GM12892 (cell line): ENCODE results near the gene RFTN2.

ENCODE experiments used
- POLR2A ChIP-seq: IDR thresholded peaks from 2 replicates; pipeline ENCODE4 v1.6.1; 2011; ENCODE audit warnings: low read depth, low read length, control low read depth
- POLR2AphosphoS5 ChIP-seq: IDR thresholded peaks from 2 replicates; pipeline ENCODE4 v1.6.1; 2011; ENCODE audit warnings: low read depth, low read length, control low read depth
- TAF1 ChIP-seq: IDR thresholded peaks from 2 replicates; pipeline ENCODE4 v1.6.1; 2011; ENCODE audit warnings: low read depth, mild to moderate bottlenecking, control low read depth, low read length, borderline replicate concordance

GRCh38 chr2:197708331-197708730, 32.9 kb upstream of the RFTN2 start:
- no peak for TF ChIP-seq POLR2AphosphoS5
- TF ChIP-seq POLR2A, result no peak
- no peak for TF ChIP-seq TAF1
